BLaER1 (cell line): Measurements from ENCODE around the gene CD300LD.
"Not testable (repeated sequence)": the region's sequence is repeated elsewhere in the genome, so short reads cannot be mapped to it uniquely, and the experiment has no call there.

Source experiments
- H3K27ac ChIP-seq: shearing (Covaris generic); formaldehyde crosslinking; 2 replicates; pipeline ENCODE4 v1.8.1; 2022
- H3K27me3 ChIP-seq: shearing (Covaris generic); formaldehyde crosslinking; 2 replicates; pipeline ENCODE4 v1.8.1; 2022
- H3K36me3 ChIP-seq: shearing (Covaris generic); formaldehyde crosslinking; 2 replicates; pipeline ENCODE4 v1.8.1; 2022
- H3K4me1 ChIP-seq: shearing (Covaris generic); formaldehyde crosslinking; 2 replicates; pipeline ENCODE4 v1.8.1; 2022
- H3K4me2 ChIP-seq: shearing (Covaris generic); formaldehyde crosslinking; 2 replicates; pipeline ENCODE4 v1.8.1; 2022
- H3K4me3 ChIP-seq: shearing (Covaris generic); formaldehyde crosslinking; 2 replicates; pipeline ENCODE4 v1.8.1; 2022
- H3K9ac ChIP-seq: shearing (Covaris generic); formaldehyde crosslinking; 2 replicates; pipeline ENCODE4 v1.8.1; 2022
- H3K9me3 ChIP-seq: shearing (Covaris generic); formaldehyde crosslinking; 2 replicates; pipeline ENCODE4 v1.8.1; 2022
- H4K20me1 ChIP-seq: shearing (Covaris generic); formaldehyde crosslinking; 2 replicates; pipeline ENCODE4 v1.8.1; 2022
- Cebpa-rat ChIP-seq: shearing (Covaris generic); IDR thresholded peaks from 2 replicates; pipeline ENCODE4 v1.8.1; 2022

The CD300LD gene

GRCh38 chr17:74578979-74579378, 13.1 kb downstream of the CD300LD start:
- H4K20me1 ChIP-seq, result no peaks in the 10 kb centered on the region
- no peak for TF ChIP-seq Cebpa-rat
- H3K4me2 ChIP-seq, result peak overlapping the region; percentile 63; the same call in 1 of the 2 replicates
- H3K4me1 ChIP-seq, result peaks cover 15% of the 10 kb centered on the region
- H3K9me3 ChIP-seq, result no peaks in the 10 kb centered on the region
- no peaks in the 10 kb centered on the region for H3K36me3 ChIP-seq
- no peaks in the 10 kb centered on the region for H3K27me3 ChIP-seq
- no peak overlapping the region for H3K4me3 ChIP-seq
- no peak overlapping the region for H3K27ac ChIP-seq
- no peak overlapping the region for H3K9ac ChIP-seq

- H3K27ac ChIP-seq, result no peak overlapping the region
These were observed 17.5 kb downstream of the CD300LD start for GRCh38 chr17:74574489-74575142.

GRCh38 chr17:74573635-74574034, 18.4 kb downstream of the CD300LD start:
- H3K36me3 ChIP-seq, H3K27me3 ChIP-seq, H4K20me1 ChIP-seq, H3K4me1 ChIP-seq, H3K9me3 ChIP-seq, H3K27ac ChIP-seq, H3K9ac ChIP-seq, H3K4me2 ChIP-seq, H3K4me3 ChIP-seq: not testable (repeated sequence)

More at GRCh38 chr17:74574489-74575142, 17.5 kb downstream of the CD300LD start:
- no peaks in the 10 kb centered on the region for H3K36me3 ChIP-seq
- no peak for TF ChIP-seq Cebpa-rat
- H3K9ac ChIP-seq, result no peak overlapping the region
- H4K20me1 ChIP-seq, result no peaks in the 10 kb centered on the region
- no peak overlapping the region for H3K4me2 ChIP-seq
- H3K4me1 ChIP-seq, result peaks cover 7% of the 10 kb centered on the region
- H3K27me3 ChIP-seq, result no peaks in the 10 kb centered on the region
- H3K4me3 ChIP-seq, result no peak overlapping the region
- no peaks in the 10 kb centered on the region for H3K9me3 ChIP-seq

GRCh38 chr17:74573169-74573568, 18.9 kb downstream of the CD300LD start:
- Histone ChIP-seq H3K27ac (no peak overlapping the region), H4K20me1 (no peaks in the 10 kb centered on the region), H3K4me3 (no peak overlapping the region), H3K27me3 (no peaks in the 10 kb centered on the region), H3K9ac (no peak overlapping the region), H3K4me2 (no peak overlapping the region), H3K4me1 (no peaks in the 10 kb centered on the region), H3K36me3 (no peaks in the 10 kb centered on the region), H3K9me3 (no peaks in the 10 kb centered on the region)
- no peak for TF ChIP-seq Cebpa-rat

- Histone ChIP-seq H4K20me1 (no peaks in the 10 kb centered on the region), H3K4me2 (no peak overlapping the region), H3K9ac (no peak overlapping the region), H3K27ac (no peak overlapping the region), H3K4me1 (no peaks in the 10 kb centered on the region), H3K9me3 (no peaks in the 10 kb centered on the region), H3K36me3 (no peaks in the 10 kb centered on the region), H3K27me3 (no peaks in the 10 kb centered on the region), H3K4me3 (no peak overlapping the region)
- TF ChIP-seq Cebpa-rat, result no peak
These were observed 20.3 kb downstream of the CD300LD start for GRCh38 chr17:74571621-74572270.

- Histone ChIP-seq H3K36me3 (no peaks in the 10 kb centered on the region), H3K27ac (no peak overlapping the region), H3K9ac (no peak overlapping the region), H3K4me3 (no peak overlapping the region), H4K20me1 (no peaks in the 10 kb centered on the region), H3K4me2 (no peak overlapping the region), H3K27me3 (no peaks in the 10 kb centered on the region), H3K9me3 (no peaks in the 10 kb centered on the region), H3K4me1 (no peaks in the 10 kb centered on the region)
- TF ChIP-seq Cebpa-rat, result no peak
These were observed 22.8 kb downstream of the CD300LD start for GRCh38 chr17:74569020-74570003.

GRCh38 chr17:74568106-74568873, 23.8 kb downstream of the CD300LD start:
- H3K9ac ChIP-seq, result no peak overlapping the region
- no peaks in the 10 kb centered on the region for H3K9me3 ChIP-seq
- no peaks in the 10 kb centered on the region for H3K4me1 ChIP-seq
- H3K4me3 ChIP-seq, result no peak overlapping the region
- no peaks in the 10 kb centered on the region for H3K36me3 ChIP-seq
- no peak for TF ChIP-seq Cebpa-rat
- H3K27ac ChIP-seq, result no peak overlapping the region
- H3K27me3 ChIP-seq, result no peaks in the 10 kb centered on the region
- no peak overlapping the region for H3K4me2 ChIP-seq
- no peaks in the 10 kb centered on the region for H4K20me1 ChIP-seq

GRCh38 chr17:74567397-74567796, 24.7 kb downstream of the CD300LD start, which contains the start of gene CD300H:
Gene CD300H, minus strand, starts transcription at chr17:74567509.
- no peaks in the 10 kb centered on the region for H3K36me3 ChIP-seq
- no peak for TF ChIP-seq Cebpa-rat

GRCh38 chr17:74566132-74566753, 25.8 kb downstream of the CD300LD start:
- no peaks in the 10 kb centered on the region for H3K36me3 ChIP-seq
- no peak overlapping the region for H3K4me3 ChIP-seq
- no peaks in the 10 kb centered on the region for H3K27me3 ChIP-seq
- TF ChIP-seq Cebpa-rat, result no peak
- H3K9ac ChIP-seq, result no peak overlapping the region
- H3K9me3 ChIP-seq, result no peaks in the 10 kb centered on the region
- H4K20me1 ChIP-seq, result no peaks in the 10 kb centered on the region
- H3K4me2 ChIP-seq, result no peak overlapping the region
- H3K4me1 ChIP-seq, result no peaks in the 10 kb centered on the region
- H3K27ac ChIP-seq, result no peak overlapping the region

More at GRCh38 chr17:74567397-74567796, 24.7 kb downstream of the CD300LD start, which contains the start of gene CD300H:
- no peak within 1 kb of the TSS for H3K4me2 ChIP-seq
- H3K27ac ChIP-seq, result no peak within 1 kb of the TSS
- no peaks in the 10 kb centered on the region for H4K20me1 ChIP-seq
- H3K4me3 ChIP-seq, result no peak within 1 kb of the TSS
- no peak within 1 kb of the TSS for H3K9ac ChIP-seq
- H3K9me3 ChIP-seq, result no peaks in the 10 kb centered on the region
- no peaks in the 10 kb centered on the region for H3K27me3 ChIP-seq
- H3K4me1 ChIP-seq, result no peaks in the 10 kb centered on the region
